Measurements from ENCODE around the gene CEMIP2.
"Not testable (repeated sequence)": the region's sequence is repeated elsewhere in the genome, so short reads cannot be mapped to it uniquely, and the experiment has no call there.

The CEMIP2 gene

GRCh38 chr9:71681104-71681707, 87.1 kb downstream of the CEMIP2 start:
- in situ Hi-C loops (cut with HindIII; ENCODE audit: low sequenced_read_pairs): no loop called here

GRCh38 chr9:71680189-71680980, 87.9 kb downstream of the CEMIP2 start:
- in situ Hi-C loops (cut with HindIII; ENCODE audit: low sequenced_read_pairs): no loop called here

DNA sequence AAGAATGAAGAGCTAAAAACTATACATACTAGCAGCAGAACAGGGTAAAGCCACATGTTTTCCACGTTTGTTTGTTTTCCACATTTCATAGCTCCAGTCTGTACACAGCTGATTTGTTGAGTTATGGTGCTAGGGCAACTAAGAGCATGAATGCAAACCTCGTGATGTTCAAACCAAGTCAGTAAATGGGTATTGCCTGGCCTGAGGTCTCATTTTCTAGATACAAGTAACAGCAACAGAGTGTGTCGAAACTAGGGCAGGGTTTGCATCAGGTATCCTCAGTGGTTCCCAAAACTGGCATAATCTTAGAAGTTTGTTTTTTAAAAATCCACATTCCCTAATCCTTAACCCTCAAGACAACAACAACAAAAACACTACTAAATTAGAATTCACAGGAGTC, 89.3 kb downstream of the CEMIP2 start:
- in situ Hi-C loops (cut with HindIII; ENCODE audit: low sequenced_read_pairs): no loop called here

GRCh38 chr9:71677209-71677608, 91.1 kb downstream of the CEMIP2 start:
- in situ Hi-C loops (cut with HindIII; ENCODE audit: low sequenced_read_pairs): no loop called here

- in situ Hi-C loops (cut with HindIII; ENCODE audit: low sequenced_read_pairs): no loop called here
These were observed 91.9 kb downstream of the CEMIP2 start for GRCh38 chr9:71676460-71676859.

DNA sequence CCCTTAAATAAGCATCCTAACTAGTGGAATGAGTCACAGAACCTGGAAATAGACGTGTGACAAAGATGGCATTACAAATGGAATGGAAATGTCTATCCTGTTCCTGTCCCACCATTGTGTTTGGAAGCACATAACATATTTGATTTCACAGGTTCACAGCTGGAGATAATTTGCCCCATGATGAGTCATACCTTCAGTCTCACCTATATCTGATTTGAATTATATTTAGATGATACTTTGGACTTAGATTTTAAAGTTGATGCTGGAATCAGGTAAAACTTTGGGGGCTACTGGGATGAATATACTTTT, 92.5 kb downstream of the CEMIP2 start:
- in situ Hi-C loops (cut with HindIII; ENCODE audit: low sequenced_read_pairs): no loop called here

- in situ Hi-C loops (cut with HindIII; ENCODE audit: low sequenced_read_pairs): no loop called here
These were observed 93.0 kb downstream of the CEMIP2 start for GRCh38 chr9:71675105-71675856.

GRCh38 chr9:71672573-71672972, 95.7 kb downstream of the CEMIP2 start:
- in situ Hi-C loops (cut with HindIII; ENCODE audit: low sequenced_read_pairs): no loop called here

DNA sequence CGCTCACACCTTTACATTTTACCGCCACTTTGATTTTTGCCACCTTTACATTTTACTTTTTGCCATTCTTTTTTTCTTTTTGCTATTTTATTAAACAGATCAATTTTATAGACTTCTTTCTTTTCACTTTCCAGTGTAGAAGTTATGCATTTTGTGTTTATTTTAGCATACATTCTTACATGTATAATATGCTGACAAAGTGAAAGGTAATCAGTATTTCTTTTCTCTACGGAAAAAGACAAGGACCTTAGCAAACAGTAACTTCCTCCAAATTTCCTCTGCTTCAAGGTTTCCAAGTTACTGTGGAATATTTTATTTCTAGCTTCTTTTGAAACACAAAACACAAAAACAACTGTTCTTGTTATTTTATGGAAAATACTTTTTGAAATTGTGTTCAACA, 97.0 kb downstream of the CEMIP2 start:
- in situ Hi-C loops (cut with HindIII; ENCODE audit: low sequenced_read_pairs): no loop called here

DNA sequence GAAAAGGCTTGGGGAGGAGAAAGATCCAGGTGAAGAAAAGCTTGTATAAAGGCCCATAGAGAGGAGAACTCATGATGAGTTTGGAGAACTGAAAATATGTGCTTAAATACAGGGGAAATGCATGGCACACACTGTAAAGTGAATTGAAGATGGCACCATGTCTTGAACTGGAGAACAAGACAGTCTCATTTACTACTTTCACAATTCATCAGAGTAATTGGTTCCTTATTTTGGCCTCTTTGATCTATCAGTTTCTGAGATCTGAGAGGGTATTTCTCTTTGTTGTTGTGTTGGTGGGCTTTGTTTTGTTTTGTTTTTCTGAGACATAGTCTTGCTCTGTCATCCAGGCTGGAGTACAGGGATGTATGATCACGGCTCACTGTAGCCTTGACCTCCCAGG, 98.2 kb downstream of the CEMIP2 start:
- in situ Hi-C loops (cut with HindIII; ENCODE audit: low sequenced_read_pairs): no loop called here

DNA sequence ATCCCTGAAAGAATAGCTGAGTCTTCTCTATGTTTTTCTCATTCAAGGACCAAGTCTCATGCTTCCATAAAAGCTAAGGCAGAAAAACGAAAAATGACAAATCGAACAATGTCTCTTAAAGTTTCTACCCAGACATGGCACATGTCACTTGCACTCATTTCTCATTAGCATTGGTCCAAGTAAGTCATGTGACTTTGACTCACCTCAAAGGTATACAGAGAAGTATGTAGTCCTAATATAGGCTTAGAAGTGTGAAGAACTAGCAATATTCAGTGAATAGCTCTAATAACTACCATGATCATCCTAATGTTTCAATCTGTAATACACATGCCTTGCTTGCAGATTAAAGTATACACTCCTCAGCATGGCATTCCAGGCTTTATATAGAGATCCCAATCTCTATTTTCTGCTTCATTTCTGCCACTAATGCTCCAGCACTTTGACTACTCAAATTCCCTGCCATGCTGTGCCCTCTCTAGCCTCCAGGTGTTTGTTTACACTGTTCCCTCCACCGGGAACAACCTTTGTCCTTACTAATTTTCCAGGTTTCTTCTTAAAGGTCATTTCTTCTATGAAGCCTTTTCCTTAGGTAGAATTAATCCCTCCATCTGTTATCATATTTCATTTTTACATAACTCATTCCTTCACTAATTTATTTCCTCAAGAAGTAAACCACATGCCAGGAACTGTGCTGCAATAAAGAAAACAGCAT, 98.9 kb downstream of the CEMIP2 start:
- in situ Hi-C loops (cut with HindIII; ENCODE audit: low sequenced_read_pairs): no loop called here

GRCh38 chr9:71668717-71669116, 99.6 kb downstream of the CEMIP2 start:
- in situ Hi-C loops (cut with HindIII; ENCODE audit: low sequenced_read_pairs): no loop called here

- in situ Hi-C loops (cut with HindIII; ENCODE audit: low sequenced_read_pairs): no loop called here
These were observed 103.1 kb downstream of the CEMIP2 start for GRCh38 chr9:71665247-71665646.

GRCh38 chr9:71664566-71664965, 103.7 kb downstream of the CEMIP2 start:
- in situ Hi-C loops (cut with HindIII; ENCODE audit: low sequenced_read_pairs): no loop called here

DNA sequence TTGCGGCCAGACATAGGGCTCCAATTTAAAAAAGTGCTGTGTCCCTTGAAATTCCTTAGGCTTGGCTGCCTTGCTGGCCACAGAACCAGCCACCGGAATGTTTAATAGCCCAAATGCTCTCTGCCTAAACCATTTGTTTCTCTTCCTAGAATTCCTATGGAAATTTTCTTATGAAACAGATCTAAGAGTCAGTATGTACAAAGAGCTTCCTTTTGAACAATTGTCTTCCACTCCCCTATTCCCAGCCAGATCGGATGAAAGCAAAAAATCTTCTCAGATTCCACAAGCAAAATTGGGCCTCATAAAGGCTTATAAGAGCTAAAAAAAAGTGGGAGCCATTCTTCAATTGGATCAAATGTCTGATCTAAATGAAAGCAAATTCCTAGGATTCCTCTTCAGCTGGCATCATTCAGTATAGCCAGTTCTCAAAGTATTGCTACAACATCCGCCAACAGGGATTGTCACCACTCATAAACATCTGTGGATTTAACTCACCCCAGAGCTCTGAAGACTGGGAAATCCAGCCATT, 104.3 kb downstream of the CEMIP2 start:
- in situ Hi-C loops (cut with HindIII; ENCODE audit: low sequenced_read_pairs): no loop called here

DNA sequence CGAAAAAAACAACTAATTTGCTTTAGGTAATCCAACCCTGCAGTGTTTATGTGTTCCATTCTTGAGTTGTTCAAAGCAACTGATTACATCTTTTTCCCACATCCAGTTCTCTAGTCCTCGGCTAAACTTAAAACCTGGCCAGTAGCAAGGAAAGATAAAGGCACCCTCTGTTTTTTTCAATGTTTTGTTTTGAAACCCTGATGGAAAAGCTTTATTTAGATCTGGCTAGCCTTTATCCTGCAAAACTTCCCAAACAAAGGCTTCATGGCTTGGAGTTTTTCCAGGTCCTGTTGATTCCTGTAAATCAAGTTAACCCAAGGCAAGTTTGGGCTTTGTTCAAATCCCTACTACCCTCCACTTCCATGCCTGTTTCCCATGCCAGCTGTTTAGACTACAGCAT, 105.1 kb downstream of the CEMIP2 start:
- in situ Hi-C loops (cut with HindIII; ENCODE audit: low sequenced_read_pairs): no loop called here

DNA sequence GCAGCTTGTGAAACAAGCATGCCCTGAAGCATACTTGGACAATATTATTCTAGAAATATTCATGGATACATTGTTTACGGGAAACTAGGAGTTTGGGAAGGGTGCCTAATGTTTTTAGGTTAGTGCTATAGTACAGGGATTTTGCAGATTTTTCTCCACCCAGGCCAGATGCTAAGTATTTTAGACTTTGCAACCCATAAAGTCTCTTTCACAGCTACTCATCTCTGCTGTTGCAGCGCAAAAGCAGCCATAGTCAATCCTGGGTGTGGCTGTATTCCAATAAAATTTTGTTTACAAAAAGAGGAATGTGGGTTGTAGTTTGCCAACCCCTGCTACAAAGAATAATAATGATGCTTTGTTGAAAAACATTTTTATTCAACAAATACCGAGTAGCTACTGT, 106.2 kb downstream of the CEMIP2 start:
- in situ Hi-C loops (cut with HindIII; ENCODE audit: low sequenced_read_pairs): no loop called here

DNA sequence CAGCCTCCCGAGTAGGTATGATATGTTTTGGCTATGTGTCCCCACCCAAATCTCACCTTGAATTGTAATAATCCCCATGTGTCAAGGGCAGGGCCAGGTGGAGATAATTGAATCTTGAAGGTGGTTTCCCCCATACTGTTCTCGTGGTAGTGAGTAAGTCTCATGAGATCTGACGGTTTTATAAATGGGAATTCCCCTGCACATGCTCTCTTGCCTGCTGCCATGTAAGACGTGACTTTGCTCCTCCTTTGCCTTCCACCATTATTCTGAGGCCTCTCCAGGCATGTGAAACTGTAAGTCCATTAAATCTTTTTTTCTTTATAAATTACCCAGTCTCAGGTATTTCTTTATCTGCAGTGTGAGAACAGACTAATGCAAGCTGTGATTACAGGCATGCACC, 111.0 kb downstream of the CEMIP2 start:
- in situ Hi-C loops (cut with HindIII; ENCODE audit: low sequenced_read_pairs): not testable (repeated sequence)

- in situ Hi-C loops (cut with HindIII; ENCODE audit: low sequenced_read_pairs): no loop called here
These were observed 111.8 kb downstream of the CEMIP2 start for GRCh38 chr9:71656496-71656895.

- in situ Hi-C loops (cut with HindIII; ENCODE audit: low sequenced_read_pairs): no loop called here
These were observed 112.5 kb downstream of the CEMIP2 start for GRCh38 chr9:71655778-71656177.

DNA sequence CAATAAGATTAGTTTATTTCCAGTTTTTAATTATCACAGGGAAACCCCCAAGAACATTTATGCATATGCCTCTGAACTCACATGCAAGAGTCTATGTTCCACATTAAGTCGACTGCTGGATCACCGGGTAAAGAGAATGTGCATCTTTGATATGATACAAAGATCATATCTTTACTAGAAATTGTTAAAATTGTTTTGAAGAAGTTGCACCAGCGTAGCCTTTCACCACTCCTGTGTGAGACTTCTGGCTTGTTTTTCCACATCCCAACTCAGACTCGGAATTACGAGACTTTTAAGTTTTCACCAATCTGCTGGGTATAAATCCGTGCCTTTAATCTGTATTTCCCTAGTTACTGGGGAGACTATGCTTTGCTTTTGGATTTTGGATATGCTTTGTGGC, 113.2 kb downstream of the CEMIP2 start:
- in situ Hi-C loops (cut with HindIII; ENCODE audit: low sequenced_read_pairs): no loop called here

Measured in endothelial cell of hepatic sinusoid (primary cell).